Lung (tissue), 12 donors: ENCODE measurements around the gene SEMA5A. TPM values are rescaled to one million over a fixed set of nuclear protein-coding genes. Genes with fewer than 3 reads are reported as not detected.

ENCODE experiments used
- ATAC-seq: fragments of 200-7000 bp; cut with Tn5 transposase; one replicate; pipeline ENCODE4 v1.9.1; 2020; ENCODE audit warnings: moderate number of reproducible peaks; ENCODE audit not compliant: insufficient read depth, low FRiP score
- DNase-seq, 3 donors: peaks; one replicate each; pipeline ENCODE4 v3.0.0-alpha.2; 2013 to 2017
- H3K27ac ChIP-seq, 2 donors: one replicate each; pipeline ENCODE4 v1.5.1; 2013; ENCODE audit warnings: mild to moderate bottlenecking in 2 of 2, moderate library complexity in 2 of 2, control low read depth in 1 of 2, inconsistent platforms in 1 of 2, low read depth in 1 of 2, low read length in 1 of 2
- H3K27me3 ChIP-seq, 3 donors: one replicate each; pipeline ENCODE4 v1.5.1; 2013; ENCODE audit warnings: low read length in 2 of 3; ENCODE audit not compliant: control insufficient read depth in 3 of 3, insufficient read depth in 3 of 3
- H3K36me3 ChIP-seq, 4 donors: one replicate each; pipeline ENCODE4 v1.5.1; 2013; ENCODE audit warnings: low read length in 4 of 4, mild to moderate bottlenecking in 1 of 4, moderate library complexity in 1 of 4; ENCODE audit not compliant: control insufficient read depth in 4 of 4, insufficient read depth in 4 of 4
- H3K4me1 ChIP-seq, 5 donors: one replicate each; pipeline ENCODE4 v1.5.1; 2013; ENCODE audit warnings: low read length in 5 of 5, mild to moderate bottlenecking in 2 of 5, moderate library complexity in 1 of 5; ENCODE audit not compliant: control insufficient read depth in 5 of 5, insufficient read depth in 5 of 5
- H3K4me3 ChIP-seq: one replicate; pipeline ENCODE4 v1.5.1; 2013; ENCODE audit warnings: mild to moderate bottlenecking, control low read depth, moderate library complexity
- H3K9ac ChIP-seq, 2 donors: one replicate each; pipeline ENCODE4 v1.5.1; 2013; ENCODE audit warnings: low read length in 2 of 2, control low read depth in 1 of 2; ENCODE audit not compliant: insufficient read depth in 1 of 2
- H3K9me3 ChIP-seq, 4 donors: one replicate each; pipeline ENCODE4 v1.5.1; 2013; ENCODE audit warnings: low read length in 3 of 4, mild to moderate bottlenecking in 1 of 4, moderate library complexity in 1 of 4; ENCODE audit not compliant: control insufficient read depth in 4 of 4, insufficient read depth in 3 of 4
- WGBS, 2 donors: extraction: QIAGEN DNeasy Blood & Tissue Kit; methylation state at CpG; one replicate each; pipeline ENCODE4 v1.1.7; 2013; 5-methylcytosine and 5-hydroxymethylcytosine counted together
- polyA plus RNA-seq, 2 donors: library from polyadenylated mRNA; stranded (reverse); fragments of 200-250 nt; gene quantifications; one replicate each; pipeline ENCODE4 v1.2.1, GENCODE V29; 2013
- total RNA-seq, 2 donors: library from RNA; depleted of rRNA in 1 of 2; stranded (reverse); fragments of >200 nt in 1 of 2; gene quantifications; one replicate each; pipeline ENCODE4 v1.2.1, GENCODE V29; 2014 to 2021
- TF ChIP-seq, protein P1 (sequence below): IDR thresholded peaks from 2 replicates; pipeline ENCODE4 v1.5.1; 2012; ENCODE audit warnings: mild to moderate bottlenecking; ENCODE audit errors: control extremely low read depth, extremely low read depth
- donor health status: control.
- donor health status: control.
- donor health status: Bipolar disorder and iron deficiency.
- donor health status: healthy.
- donor health status: DM: yes; HTN: yes; CAD: no.

SEMA5A gene
- total and polyA plus RNA-seq, 4 donors: 3.1 to 44.9 (median 13.7) TPM

DNA sequence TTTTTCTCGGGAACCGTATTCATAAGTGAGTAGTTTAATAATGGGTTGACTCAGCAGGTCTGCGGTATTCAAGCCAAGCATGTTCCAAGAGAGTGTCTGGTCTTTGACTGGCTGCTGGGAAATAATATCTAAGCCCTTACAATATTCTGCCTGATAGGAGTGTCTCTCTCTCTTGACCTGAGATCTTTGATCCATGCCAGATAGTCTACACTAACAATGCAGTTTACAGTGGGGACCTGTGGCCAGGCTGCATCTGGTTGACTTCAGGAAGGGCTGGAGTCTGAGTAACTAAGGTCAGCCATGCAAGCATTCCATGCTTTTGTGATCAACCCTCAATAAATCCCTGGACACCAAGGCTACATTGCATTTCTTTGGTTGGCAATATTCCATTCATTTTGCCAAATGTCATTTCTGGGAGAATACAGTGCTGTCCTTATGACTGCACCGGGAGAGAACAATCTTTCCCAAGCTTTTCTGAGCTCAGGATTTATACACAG is 195.5 kb downstream of the SEMA5A start:
- H3K36me3 ChIP-seq: no peaks in the 10 kb centered on the region
- no peak overlapping the region for H3K4me3 ChIP-seq
- 75 to 84% methylated on average over 4 of the region's 4 CpGs for WGBS, 2 donors
- H3K4me1 ChIP-seq: peaks cover 0 to 18% (median 3%) of the 10 kb centered on the region in 5 donors
- TF ChIP-seq, protein P1, sequence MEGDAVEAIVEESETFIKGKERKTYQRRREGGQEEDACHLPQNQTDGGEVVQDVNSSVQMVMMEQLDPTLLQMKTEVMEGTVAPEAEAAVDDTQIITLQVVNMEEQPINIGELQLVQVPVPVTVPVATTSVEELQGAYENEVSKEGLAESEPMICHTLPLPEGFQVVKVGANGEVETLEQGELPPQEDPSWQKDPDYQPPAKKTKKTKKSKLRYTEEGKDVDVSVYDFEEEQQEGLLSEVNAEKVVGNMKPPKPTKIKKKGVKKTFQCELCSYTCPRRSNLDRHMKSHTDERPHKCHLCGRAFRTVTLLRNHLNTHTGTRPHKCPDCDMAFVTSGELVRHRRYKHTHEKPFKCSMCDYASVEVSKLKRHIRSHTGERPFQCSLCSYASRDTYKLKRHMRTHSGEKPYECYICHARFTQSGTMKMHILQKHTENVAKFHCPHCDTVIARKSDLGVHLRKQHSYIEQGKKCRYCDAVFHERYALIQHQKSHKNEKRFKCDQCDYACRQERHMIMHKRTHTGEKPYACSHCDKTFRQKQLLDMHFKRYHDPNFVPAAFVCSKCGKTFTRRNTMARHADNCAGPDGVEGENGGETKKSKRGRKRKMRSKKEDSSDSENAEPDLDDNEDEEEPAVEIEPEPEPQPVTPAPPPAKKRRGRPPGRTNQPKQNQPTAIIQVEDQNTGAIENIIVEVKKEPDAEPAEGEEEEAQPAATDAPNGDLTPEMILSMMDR: no peak
- ATAC-seq (peak; percentile 25), DNase-seq (no peak)
- H3K27me3 ChIP-seq: no peaks in the 10 kb centered on the region
- H3K9ac ChIP-seq: no peak overlapping the region
- no peaks in the 10 kb centered on the region for H3K9me3 ChIP-seq
- H3K27ac ChIP-seq: no peak overlapping the region

DNA sequence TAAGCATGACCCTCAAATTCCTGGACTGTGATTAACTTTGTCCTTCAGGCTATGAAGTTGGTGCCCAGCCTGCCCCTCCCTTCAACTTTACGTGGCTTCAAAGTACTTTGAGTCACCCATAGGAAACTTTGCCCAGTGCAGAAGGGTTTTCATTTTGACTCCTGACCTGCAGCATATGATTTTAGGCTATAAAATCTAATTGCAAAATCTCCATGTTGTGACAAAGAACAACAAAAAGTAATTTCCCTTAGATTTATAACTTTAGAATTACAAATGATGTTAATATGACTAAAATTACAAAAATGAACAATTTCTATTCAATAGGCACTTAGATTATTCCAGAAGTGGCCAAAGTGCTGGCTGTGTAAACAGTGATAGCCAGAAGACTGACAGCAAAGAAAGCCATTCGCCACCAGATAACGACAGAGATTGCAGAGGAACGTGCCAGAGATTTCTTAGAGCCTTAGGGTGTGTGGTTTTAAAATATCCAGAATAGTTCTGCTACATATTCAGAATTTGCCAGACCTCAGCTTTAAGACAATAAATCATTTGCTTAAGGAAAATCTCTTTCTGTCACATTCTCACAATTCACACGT is 197.4 kb downstream of the SEMA5A start:
- DNase-seq: no peak
- Histone ChIP-seq H3K9ac (no peak overlapping the region), H3K27ac (no peak overlapping the region)

DNA sequence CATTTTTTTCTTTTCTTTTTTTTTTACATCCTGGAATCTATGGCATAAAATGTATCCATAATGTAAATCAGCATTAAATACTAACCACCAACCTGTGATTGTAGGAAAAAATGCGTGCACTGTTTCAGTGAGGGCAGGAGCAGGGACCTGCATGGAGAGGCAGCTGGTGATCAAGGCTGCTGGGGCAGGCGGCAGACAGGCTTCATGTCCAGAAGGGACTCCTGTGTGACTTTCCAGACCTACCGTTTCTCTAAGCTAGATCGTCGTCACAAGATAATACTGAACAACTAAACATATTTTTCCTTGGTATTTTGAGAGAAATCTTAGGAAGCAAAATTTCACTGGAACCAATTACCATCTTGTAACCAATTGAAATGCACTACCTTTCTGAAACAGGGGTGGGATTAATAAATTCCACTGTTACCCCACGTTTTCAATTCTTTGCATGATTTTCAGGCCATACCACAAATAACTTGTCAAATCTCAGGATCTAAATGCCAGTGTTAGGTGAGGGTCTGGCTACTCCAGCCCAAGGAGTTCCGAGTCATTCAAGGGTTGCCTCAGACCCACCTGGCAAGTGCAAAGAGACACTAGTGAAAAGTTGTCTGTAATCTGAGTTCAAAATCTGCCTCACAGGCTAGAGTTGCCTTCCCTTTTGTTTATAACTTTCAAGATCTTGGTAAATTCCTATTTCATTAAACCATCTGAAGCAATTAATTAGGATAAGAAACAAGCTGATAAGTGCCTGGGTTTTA is 198.2 kb downstream of the SEMA5A start:
- peaks cover 0 to 13% (median 3%) of the 10 kb centered on the region in 5 donors for H3K4me1 ChIP-seq
- TF ChIP-seq, protein P1: no peak
- no peak overlapping the region for H3K9ac ChIP-seq
- H3K9me3 ChIP-seq: no peaks in the 10 kb centered on the region
- ATAC-seq (no peak), DNase-seq (no peak)
- H3K4me3 ChIP-seq: no peak overlapping the region
- H3K36me3 ChIP-seq: no peaks in the 10 kb centered on the region
- no peak overlapping the region for H3K27ac ChIP-seq
- H3K27me3 ChIP-seq: no peaks in the 10 kb centered on the region
- 78 to 83% methylated on average over 7 of the region's 7 CpGs for WGBS, 2 donors

More for the DNA sequence above, 197.4 kb downstream of the SEMA5A start:
- ATAC-seq: peak; percentile 70
- Histone ChIP-seq H3K4me1 (peaks cover 0 to 9% (median 3%) of the 10 kb centered on the region in 5 donors), H3K36me3 (no peaks in the 10 kb centered on the region), H3K4me3 (no peak overlapping the region), H3K9me3 (no peaks in the 10 kb centered on the region), H3K27me3 (no peaks in the 10 kb centered on the region)
- TF ChIP-seq, protein P1: no peak
- 9 to 14% methylated on average over 5 of the region's 5 CpGs for WGBS, 2 donors
